Measurements from ENCODE around the gene NFYB.
"Not testable (repeated sequence)": the region's sequence is repeated elsewhere in the genome, so short reads cannot be mapped to it uniquely, and the experiment has no call there.

The NFYB gene

DNA sequence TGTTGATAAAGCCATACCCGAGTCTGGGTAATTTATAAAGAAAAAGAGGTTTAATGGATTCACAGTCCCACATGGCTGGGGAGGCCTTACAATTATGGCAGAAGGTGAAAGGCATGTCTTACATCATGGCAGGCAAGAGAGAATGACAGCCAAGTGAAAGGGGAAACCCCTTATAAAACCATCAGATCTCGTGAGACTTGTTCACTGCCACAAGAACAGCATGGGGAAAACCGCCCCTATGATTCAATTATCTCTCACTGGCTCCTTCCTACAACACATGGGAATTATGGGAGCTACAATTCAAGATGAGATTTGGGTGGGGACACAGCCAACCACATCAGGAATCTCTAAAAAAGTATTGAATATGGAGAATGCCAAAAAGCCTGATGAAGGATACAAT lies 25.0 kb upstream of the NFYB start:
- DNase-seq = not testable (repeated sequence)

DNA sequence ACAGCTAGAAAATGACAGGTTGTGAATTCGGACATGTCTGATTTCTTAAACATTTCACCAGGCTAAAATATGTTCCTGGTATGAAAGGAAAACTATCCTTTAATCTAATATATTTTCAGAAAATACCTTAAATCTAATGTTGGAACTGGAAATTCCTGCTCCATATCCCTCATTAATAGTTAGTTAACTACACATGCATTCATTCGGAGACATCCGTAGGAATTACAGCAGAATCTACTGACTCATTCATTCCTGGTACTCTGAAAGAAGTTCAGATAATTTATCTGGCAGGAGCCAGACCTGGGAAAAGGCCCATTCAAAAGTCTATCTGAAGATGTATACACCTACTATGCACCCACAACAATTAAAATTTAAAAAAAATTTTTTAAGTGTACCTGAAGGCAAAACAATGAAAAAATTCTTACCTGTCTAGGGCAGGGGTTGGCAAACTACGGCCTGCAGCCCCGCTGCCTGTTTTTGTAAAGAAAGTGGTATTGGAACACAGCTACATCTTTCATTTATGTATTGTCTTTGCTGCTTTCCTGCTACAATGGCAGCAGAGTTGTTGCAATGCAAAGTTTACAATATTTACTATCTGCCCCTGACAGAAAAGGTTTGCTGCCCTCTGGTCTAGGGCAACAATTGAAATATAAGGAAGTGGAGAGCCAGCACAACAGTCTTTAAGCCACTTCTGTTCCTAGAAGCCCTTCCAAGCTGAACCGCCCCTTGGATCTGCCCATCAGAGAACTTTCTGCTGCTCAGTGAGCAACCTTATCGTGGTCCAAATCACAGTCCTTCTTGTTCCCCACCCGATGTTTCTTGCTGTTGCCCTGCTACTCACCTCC lies 17.9 kb upstream of the NFYB start:
- no peak for DNase-seq

DNA sequence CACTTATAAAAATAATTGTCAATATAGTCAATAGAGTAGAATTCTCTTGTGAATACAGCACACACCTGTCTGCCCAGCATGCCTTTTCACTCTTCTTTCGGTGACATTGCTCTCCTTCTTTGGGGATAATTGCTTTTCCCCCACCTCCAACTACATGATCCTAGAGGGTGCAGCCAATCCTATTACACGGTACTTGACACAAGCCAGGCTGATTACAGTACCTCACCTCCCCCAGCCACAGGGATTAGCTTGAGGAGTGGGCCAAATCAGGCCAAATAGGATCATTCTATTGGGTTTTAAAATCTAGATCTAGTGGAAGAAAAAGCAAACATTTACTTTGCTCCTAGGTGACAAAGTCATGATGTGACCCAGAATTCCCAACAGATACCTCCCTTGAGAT lies 16.8 kb upstream of the NFYB start:
- DNase-seq = no peak

DNA sequence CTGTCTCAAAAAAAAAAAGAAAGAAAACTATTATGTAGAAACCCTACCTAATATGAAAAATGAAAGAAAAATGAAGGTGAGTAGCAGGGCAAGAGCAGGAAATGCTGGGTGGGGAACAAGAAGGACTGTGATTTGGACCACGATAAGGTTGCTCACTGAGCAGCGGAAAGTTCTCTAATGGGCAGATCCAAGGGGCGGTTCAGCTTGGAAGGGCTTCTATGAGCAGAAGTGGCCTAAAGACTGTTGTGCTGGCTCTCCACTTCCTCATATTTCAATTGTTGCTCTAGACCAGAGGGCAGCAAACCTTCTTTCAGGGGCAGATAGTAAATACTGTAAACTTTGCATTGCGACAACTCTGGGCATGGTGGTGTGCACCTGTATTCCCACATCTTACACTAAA lies 16.3 kb upstream of the NFYB start:
- no peak for DNase-seq

DNA sequence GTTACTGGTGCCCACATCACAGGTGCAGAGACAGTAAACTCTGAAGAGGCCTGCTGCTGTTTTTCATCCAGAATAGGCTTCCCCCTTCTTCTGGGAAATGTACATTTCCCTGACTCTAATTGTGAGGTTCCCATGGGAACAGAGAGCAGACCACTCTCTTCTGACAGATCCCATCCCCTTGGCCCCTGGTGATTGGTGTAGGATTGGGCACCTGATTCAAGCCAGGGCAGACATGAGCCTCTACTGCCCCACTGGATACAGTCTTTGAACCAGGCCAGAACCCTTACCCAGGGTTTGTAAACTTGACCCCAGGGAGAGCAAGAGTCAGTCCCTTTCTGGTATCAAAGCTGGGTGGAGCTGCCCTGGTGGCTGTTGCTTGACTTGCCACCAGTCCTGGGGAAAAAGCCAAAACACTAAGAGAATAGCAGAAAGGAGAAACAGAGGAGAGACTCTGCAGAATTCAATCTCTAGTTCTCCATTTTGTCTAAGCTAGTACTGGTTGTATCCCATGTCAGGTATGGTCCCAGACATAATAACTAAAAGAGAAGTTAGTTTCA lies 14.8 kb upstream of the NFYB start:
- DNase-seq = no peak

- no peak for DNase-seq
These were observed 12.4 kb upstream of the NFYB start for GRCh38 chr12:104150416-104150815.

GRCh38 chr12:104147346-104147745 lies 9.3 kb upstream of the NFYB start:
- no peak for DNase-seq

GRCh38 chr12:104143918-104144317 lies 5.9 kb upstream of the NFYB start:
- no peak for DNase-seq

DNA sequence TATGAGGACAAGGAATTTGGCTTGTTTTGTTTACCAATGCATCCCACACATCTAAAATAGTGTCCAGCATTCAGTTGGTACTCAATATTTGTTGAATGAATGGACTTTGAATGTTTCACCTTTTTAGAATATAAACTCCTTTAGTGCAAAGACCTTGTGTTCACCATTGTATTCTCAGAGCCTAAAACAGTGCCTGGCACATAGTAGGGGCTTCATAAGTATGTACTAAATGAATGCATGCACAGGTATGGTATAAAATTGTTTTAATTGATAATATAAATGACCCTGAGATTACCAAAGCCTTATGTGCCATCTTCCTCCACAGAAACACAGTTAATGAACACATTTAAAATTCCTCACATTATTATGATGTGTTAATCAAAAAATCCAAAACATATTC lies 5.0 kb upstream of the NFYB start:
- no peak for DNase-seq

GRCh38 chr12:104142543-104142942 lies 4.5 kb upstream of the NFYB start:
- DNase-seq = no peak

GRCh38 chr12:104138797-104139152 lies 765 bp upstream of the NFYB start:
- peak in 13 of 51 donors; percentile 9 to 74 (median 19) for DNase-seq

- DNase-seq = peak in 26 of 51 donors; percentile 2 to 51 (median 21)
These were observed 759 bp downstream of the NFYB start for GRCh38 chr12:104137001-104137901.

GRCh38 chr12:104136577-104136976 lies 1.4 kb downstream of the NFYB start:
- no peak for DNase-seq

DNA sequence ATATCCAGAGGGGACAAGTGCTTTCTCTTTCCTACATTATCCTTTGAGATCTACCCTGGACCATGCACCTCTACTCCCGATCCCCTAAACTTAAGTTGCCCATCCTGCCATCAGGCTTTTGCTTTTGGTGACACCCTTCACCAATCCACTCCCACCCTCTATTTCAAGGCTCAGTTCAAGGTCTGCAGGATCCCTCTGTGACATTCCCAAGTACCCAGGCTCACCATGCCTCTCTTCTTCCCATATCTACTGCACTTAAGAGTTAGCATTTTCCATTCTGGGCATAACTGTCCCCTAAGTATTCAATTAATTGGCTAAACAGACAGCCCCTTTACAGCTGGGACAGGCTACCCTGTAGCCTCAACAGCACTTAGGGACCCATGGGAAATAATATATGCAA lies 3.1 kb downstream of the NFYB start:
- DNase-seq = no peak

DNA sequence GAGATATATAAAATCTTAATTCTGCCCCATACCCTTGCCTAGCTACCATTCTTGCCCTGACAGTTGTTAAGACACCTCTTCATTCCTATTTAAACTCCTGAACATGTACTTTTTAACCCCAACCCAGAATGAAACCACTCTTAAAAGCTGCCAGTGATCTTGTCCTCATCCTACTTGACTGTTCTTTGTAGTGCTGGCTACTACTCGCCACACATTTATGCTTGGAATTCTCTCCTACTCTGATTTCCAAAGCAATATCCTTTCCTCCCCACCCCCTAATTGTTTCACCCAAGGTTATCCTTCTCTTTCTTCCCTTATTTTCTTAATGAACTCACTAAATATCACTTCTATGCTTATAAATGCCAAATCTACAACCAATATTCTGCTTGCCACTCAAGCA lies 4.1 kb downstream of the NFYB start:
- DNase-seq = no peak

DNA sequence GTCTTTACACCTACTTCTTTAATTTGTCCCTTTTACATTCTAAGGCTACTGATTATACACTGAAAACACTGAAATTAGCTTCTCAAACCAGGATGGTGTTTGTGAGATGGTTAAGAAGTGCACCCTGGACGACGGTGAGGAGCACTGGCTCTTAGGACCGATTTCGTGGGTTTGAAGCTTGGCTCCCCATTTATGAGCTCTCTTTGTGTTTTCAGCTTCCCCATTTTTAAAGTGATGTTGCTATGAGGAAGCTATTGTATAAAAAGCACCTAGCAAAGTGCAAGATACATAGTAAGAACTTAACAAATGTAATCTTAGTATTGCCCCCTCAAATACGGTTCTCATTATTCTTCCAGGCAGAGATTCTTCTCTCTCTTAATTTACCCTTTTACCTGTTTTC lies 4.7 kb downstream of the NFYB start:
- no peak for DNase-seq

DNA sequence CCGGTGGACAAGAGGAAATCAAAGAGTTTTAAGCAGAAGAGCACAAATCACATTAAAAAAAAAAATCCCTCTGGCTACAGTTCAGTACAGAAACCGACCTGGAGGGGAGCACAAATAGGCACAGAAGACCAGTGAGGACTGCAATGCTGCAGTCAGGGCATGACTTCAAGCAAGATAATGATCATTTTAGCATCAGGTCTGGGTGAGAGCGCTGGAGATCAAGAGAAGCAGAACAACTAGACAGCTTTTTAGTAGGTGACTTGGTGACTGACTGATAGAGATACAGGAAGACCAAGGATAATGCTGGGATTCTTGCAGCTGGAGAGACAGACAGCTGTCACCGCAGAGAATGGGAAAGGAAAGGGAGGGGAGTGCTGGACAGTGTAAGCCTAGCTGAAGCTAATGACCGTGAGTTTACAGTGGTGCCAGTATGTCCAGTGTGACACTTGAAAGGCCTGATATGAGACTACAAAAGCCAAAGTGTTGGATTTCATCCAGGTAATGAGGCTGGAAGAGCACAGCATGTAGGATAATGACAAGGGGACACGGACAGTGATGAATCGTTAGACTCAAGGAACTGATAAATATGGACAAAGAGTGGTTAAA lies 5.6 kb downstream of the NFYB start:
- DNase-seq = peak in 4 of 51 donors; percentile 2 to 10 (median 6)

- DNase-seq = no peak
These were observed 6.4 kb downstream of the NFYB start for GRCh38 chr12:104131609-104132008.

DNA sequence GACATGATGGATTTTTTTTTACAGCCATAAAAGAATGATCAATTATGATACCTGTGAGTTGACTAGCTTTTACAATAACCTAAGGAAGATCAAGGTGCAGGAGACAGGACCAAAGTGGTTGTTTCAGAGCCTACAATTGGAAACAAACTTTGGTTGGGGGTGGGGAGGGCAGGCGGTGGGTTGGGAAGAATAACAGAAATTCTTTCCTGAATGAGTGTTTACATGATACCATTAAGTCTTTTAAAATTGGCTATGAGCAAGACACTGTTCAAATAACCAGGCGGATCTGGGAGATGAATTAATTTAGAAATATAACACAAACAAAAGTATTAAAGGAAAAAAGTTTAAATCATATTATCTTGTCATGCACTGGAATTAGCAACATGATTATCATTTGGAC lies 7.2 kb downstream of the NFYB start:
- no peak for DNase-seq

DNA sequence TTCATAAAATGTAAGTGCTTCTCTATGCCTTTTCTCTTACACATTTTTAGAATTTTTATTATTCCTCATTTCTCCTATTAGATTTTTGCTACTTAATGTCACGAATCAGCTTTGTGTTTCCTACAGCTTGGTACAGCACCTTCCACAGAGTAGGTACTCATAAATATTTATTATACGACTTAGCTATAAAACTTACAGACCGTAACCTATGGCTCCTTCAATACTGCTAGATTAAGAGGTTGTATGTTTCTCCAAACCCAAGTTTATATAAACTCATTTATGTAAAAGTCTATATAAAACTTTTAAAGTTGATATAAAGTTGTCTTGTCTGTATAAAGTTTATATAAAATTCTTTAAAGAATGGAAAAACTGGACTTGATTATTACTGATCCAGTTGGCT lies 11.5 kb downstream of the NFYB start:
- no peak for DNase-seq

- no peak for DNase-seq
These were observed 15.7 kb downstream of the NFYB start for GRCh38 chr12:104122298-104122697.

GRCh38 chr12:104121001-104121400 lies 17.0 kb downstream of the NFYB start:
- DNase-seq = no peak

Measured in hypothalamus (tissue), 51 donors.